AG09309 (cell line): Measurements from ENCODE around the gene AGMO.

Experiments
- DNase-seq: peaks from one replicate; pipeline ENCODE4 v3.0.0-alpha.2; 2010; ENCODE audit warnings: low read depth
- H3K4me3 ChIP-seq: 2 replicates; pipeline ENCODE4 v1.5.1; 2011; ENCODE audit warnings: mild to moderate bottlenecking, low read depth, low read length, moderate library complexity; ENCODE audit not compliant: control insufficient read depth
- TF ChIP-seq, protein P1 (sequence below): IDR thresholded peaks from 2 replicates; pipeline ENCODE4 v1.5.1; 2011; ENCODE audit warnings: mild to moderate bottlenecking, low read depth, low read length, inconsistent platforms; ENCODE audit not compliant: insufficient read depth, control insufficient read depth; ENCODE audit errors: missing control alignments

Gene AGMO

DNA sequence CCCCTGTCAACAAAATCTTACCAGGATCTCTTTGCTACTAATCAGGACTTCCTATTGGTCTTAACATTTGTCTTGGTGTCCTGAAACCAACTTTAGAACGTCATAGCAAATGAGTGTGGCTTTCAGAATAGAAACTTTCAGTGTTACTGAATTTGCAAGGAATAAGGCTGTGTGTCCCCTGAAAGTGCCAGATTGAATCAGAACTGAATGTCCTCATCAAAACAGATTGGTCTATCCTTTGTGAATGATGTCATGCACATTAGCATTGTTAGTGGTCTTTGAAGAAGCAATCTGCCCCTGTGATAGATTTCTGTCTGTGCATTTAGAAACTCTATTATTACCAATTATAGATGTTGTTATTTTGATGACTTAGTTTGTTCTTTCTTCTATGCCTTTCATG lies 119.9 kb downstream of the AGMO start:
- H3K4me3 ChIP-seq = no peak overlapping the region
- TF ChIP-seq, protein P1, sequence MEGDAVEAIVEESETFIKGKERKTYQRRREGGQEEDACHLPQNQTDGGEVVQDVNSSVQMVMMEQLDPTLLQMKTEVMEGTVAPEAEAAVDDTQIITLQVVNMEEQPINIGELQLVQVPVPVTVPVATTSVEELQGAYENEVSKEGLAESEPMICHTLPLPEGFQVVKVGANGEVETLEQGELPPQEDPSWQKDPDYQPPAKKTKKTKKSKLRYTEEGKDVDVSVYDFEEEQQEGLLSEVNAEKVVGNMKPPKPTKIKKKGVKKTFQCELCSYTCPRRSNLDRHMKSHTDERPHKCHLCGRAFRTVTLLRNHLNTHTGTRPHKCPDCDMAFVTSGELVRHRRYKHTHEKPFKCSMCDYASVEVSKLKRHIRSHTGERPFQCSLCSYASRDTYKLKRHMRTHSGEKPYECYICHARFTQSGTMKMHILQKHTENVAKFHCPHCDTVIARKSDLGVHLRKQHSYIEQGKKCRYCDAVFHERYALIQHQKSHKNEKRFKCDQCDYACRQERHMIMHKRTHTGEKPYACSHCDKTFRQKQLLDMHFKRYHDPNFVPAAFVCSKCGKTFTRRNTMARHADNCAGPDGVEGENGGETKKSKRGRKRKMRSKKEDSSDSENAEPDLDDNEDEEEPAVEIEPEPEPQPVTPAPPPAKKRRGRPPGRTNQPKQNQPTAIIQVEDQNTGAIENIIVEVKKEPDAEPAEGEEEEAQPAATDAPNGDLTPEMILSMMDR = no peak
- no peak for DNase-seq

DNA sequence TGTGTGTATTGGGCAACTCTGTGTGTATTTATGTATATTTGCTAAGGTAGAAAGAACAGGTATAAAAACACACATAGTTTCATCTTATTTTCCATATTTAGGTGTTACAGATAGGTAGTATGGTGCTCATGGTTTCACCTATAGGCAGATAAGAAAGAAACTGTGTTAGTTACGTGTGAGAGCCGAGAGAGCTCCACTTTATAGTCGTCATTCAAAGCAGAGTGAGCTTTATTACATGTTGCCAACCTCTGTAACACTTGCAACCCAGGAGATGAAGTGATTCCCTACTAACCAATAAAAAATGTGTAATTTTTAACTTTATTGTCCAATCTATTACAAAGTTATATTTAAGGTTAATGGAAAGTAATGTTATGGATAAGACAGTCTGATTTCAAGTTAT lies 121.3 kb downstream of the AGMO start:
- TF ChIP-seq, protein P1 = no peak
- no peak for DNase-seq
- no peak overlapping the region for H3K4me3 ChIP-seq

DNA sequence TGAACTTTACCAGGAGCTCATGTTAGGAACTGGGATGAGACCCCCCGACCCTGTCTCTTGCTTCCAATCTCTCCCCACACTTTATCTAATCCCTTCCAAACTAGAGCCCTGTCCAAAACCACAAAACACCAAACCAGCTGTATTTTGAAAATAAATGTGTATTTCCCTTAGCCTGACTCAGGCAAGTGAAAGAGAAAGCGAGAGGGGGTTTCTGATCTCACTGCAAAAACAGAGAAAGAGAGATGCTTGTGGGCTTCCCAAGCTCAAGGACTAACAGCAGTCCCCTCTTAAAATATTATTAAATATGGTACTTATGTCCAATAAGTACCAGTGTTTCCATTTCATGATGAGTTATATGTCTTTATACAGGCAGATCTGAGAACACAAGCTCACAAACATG lies 122.0 kb downstream of the AGMO start:
- TF ChIP-seq, protein P1 = no peak
- no peak overlapping the region for H3K4me3 ChIP-seq
- no peak for DNase-seq

DNA sequence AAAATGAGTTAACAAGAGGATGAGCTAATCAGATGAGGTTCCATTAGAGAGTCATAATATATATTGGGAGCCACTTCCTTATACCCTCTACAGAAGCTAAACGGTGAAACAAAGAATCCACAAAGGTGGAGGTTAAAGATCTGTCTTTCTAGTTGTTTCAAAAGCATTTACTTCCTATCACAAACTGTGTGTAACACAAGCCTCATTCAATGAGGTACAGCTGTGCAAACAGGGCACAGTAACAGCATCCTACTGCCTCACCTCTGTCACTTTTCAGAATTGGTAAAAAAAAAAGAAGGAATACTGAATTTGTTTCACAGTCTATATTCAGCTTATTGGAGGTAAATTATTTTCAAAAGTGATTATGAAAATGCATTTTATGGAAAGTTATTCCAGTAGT lies 128.7 kb downstream of the AGMO start:
- no peak for DNase-seq
- TF ChIP-seq, protein P1 = no peak
- H3K4me3 ChIP-seq = no peak overlapping the region

DNA sequence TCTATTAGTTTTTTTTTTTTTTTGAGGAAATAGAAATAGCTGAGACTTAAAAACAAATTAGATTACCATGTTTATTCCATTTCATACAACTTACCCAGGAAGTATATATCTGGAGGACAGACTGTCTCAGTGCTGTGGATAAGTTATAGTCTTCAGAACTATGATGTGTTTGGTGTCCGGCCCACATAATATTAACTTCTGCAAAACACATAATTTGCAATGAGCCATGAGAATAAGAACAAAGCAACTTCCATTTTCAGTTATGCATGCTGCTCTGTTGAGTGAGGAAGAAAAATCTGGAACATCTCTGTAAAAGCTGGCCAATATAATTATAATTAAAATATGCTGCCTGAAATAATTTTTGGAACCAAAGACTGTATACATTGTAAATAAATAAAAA lies 130.9 kb downstream of the AGMO start:
- no peak overlapping the region for H3K4me3 ChIP-seq
- DNase-seq = no peak
- TF ChIP-seq, protein P1 = no peak

DNA sequence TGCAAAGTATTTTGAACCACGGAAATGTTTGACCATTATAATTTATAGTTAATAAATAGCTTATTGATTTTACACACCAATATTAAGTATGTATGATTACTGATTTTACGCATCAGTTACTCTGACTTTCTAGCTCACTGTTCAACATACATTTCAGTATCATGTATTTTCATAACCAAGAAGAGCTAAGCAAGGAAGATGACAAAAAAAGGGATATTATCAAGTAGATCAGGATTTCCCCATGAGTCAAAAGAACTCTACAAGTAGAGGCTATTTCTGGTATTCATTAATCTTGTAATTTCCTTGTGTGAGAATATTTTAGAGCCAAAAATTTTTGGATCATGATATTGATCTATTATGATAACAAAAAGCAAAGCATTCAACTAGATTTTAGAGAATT lies 131.6 kb downstream of the AGMO start:
- TF ChIP-seq, protein P1 = no peak
- DNase-seq = no peak
- no peak overlapping the region for H3K4me3 ChIP-seq

DNA sequence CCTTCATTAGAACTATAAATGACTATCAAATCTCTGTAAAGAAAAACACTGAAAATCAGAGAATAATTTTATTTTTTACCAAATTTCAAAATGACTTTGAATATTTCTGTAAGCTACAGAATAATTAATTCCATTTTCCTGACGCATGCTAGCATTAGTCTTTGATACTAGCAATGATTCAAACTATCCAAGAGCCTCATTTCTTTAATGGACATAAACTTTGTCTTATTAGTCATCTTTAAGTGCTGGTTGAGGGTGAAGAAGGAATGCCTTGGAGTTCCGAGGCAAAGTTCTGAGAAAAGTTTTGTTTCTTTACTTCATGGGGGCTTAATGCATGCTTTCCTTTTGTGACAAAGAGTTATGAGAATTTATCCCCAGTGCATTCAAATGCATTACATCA lies 137.3 kb downstream of the AGMO start:
- no peak overlapping the region for H3K4me3 ChIP-seq
- TF ChIP-seq, protein P1 = no peak
- DNase-seq = peak; percentile 14
